Myocyte (in vitro differentiated cells): ENCODE measurements around the gene CELF1. TPM values are rescaled to one million over a fixed set of nuclear protein-coding genes. Genes with fewer than 3 reads are reported as not detected.

Source experiments
- DNase-seq: peaks from one replicate; pipeline ENCODE4 v3.0.0-alpha.2; 2012; ENCODE audit warnings: low read depth
- polyA plus RNA-seq: library from polyadenylated mRNA; unstranded; fragments of >200 nt; gene quantifications from one replicate; pipeline ENCODE4 v1.2.1, GENCODE V29; 2012; ENCODE audit warnings: missing spikeins
- total RNA-seq: library from RNA; depleted of rRNA; stranded (reverse); fragments of >200 nt; gene quantifications from 2 replicates; pipeline ENCODE4 v1.2.3, GENCODE V29; 2014

Gene CELF1
- 74.7 and 127 TPM in 2 replicates for total RNA-seq
- polyA plus RNA-seq = 39.4 TPM

- DNase-seq = peak; percentile 93
These were observed at the start of gene CELF1 for GRCh38 chr11:47552566-47553405. CELF1 (minus strand) TSS chr11:47553132; CDS start chr11:47499523, 53,609 bp downstream.

- DNase-seq = peak; percentile 10
These were observed 47.0 kb upstream of the CELF1 start for GRCh38 chr11:47599902-47600301.

- no peak for DNase-seq
These were observed 43.0 kb upstream of the CELF1 start for GRCh38 chr11:47595967-47596366.

- no peak for DNase-seq
These were observed 42.1 kb upstream of the CELF1 start for GRCh38 chr11:47595029-47595428.

GRCh38 chr11:47593934-47594855, 41.3 kb upstream of the CELF1 start, which contains the start of gene C1QTNF4:
C1QTNF4 (minus strand) TSS chr11:47594411; CDS start chr11:47590810, 3,601 bp downstream.
- DNase-seq = no peak

- DNase-seq = no peak
These were observed 40.6 kb upstream of the CELF1 start for GRCh38 chr11:47593492-47593933.

GRCh38 chr11:47592970-47593369, 40.0 kb upstream of the CELF1 start:
- no peak for DNase-seq

GRCh38 chr11:47592251-47592650, 39.3 kb upstream of the CELF1 start:
- DNase-seq = no peak

GRCh38 chr11:47591764-47592163, 38.8 kb upstream of the CELF1 start:
- DNase-seq = no peak

- no peak for DNase-seq
These were observed 37.3 kb upstream of the CELF1 start for GRCh38 chr11:47589977-47590861.

- DNase-seq = no peak
These were observed 36.6 kb upstream of the CELF1 start for GRCh38 chr11:47589584-47589976.

GRCh38 chr11:47589118-47589517, 36.2 kb upstream of the CELF1 start:
- no peak for DNase-seq

- DNase-seq = peak; percentile 86
These were observed 34.9 kb upstream of the CELF1 start for GRCh38 chr11:47587723-47588326.

GRCh38 chr11:47587039-47587716, 34.2 kb upstream of the CELF1 start:
- no peak for DNase-seq

GRCh38 chr11:47586098-47586855, 33.3 kb upstream of the CELF1 start, which contains the start of gene FAM180B:
FAM180B (plus strand) TSS chr11:47586678; CDS start chr11:47586769, 91 bp downstream.
- DNase-seq = peak; percentile 56

- no peak for DNase-seq
These were observed 30.9 kb upstream of the CELF1 start for GRCh38 chr11:47583844-47584243.

GRCh38 chr11:47578524-47579494, 25.9 kb upstream of the CELF1 start, which contains the start of the genes KBTBD4 and NDUFS3:
KBTBD4 (minus strand) TSS chr11:47578970; CDS start chr11:47578951, 19 bp downstream.
NDUFS3 (plus strand) TSS chr11:47579074; CDS start chr11:47579092, 18 bp downstream.
- peak; percentile 91 for DNase-seq
